Stimulated activated CD8-positive, alpha-beta memory T cell treated with anti-CD3 and anti-CD28 coated beads, Interleukin-4, amount 100 ng/mL, for 24 hours (primary cell): Measurements from ENCODE around the gene GPR162.

Experiments
- DNase-seq: peaks from one replicate; pipeline ENCODE4 v3.0.0-alpha.2; 2020; ENCODE audit warnings: low read depth

GPR162 gene

DNA sequence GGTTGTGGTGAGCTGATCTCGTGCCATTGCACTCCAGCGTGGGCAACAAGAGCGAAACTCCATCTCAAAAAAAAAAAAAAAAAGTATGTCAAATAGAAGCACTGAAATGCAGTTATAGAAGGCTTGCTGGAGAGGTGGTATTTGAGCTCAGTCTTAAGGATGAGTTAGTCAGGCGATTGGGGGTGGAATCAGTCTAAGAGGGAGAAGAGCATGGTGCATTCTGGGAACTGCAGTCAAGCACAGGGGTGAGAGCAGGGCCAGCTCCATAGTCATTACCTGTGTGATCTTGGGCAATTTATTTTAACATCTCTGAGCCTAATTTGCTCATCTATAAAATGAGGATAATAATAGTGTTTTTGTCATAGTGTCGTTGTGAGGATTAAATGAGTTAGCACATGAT, 13.3 kb downstream of the GPR162 start:
- DNase-seq, result no peak

DNA sequence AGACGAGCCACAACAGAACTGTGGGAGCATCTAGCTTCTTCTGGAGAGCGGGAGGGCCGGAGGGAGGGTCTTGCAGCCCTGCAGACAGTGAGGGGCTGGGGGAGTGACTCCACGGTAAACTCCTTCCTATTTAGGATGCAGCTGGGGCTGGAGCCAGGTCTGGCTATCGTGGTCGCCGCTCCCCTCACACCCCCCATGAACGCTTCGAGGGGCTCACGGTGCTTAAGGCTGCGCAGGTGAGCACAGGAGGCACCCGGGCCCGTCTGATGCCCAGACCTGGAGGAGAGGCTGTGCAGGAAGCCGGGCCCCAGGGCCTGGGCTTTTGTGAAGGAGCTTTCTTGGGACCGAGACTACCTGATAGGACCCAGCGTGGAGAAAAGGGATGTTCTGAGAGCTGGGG, 15.2 kb downstream of the GPR162 start:
- DNase-seq, result no peak

DNA sequence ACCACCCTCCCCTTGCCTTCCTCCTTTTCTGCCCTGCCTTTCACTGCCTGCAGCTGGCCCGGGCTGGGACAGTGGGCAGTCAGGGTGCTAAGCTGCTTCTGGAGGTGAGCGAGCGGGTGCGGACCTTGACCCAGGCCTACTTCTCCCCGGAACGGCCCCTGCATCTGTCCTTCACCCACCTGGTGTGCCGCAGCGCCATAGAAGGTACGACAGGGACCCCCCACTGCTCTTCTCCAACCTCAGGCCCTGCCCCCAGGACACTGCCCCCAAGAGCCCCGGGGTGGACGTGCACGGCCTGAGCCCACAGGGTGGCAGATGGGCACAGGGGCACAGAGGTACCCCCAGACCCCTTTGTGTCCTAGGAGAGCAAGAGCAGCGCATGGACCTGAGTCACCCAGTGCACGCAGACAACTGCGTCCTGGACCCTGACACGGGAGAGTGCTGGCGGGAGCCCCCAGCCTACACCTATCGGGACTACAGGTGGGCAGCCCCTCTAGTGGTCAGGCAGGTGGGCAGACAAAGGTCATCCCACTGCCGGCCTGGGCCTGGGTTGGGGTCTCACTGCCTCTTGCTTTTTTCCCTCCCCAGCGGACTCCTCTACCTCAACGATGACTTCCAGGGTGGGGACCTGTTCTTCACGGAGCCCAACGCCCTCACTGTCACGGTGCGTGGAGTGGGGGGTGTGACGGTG, 15.9 kb downstream of the GPR162 start:
- DNase-seq, result no peak

DNA sequence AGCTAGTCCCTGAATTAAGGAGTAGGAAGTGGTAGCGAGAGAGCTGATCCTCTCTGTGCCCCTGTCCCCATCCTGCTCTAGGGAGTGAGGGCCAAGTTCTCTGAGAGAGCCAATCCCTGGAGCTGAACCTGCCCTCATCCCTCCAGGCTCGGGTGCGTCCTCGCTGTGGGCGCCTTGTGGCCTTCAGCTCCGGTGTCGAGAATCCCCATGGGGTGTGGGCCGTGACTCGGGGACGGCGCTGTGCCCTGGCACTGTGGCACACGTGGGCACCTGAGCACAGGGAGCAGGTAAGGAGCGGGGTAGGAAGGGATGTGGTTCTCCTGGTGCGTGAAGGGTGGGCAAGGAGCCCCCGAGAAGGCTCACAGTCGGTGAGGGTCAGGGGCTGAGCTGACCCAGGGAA, 17.2 kb downstream of the GPR162 start:
- no peak for DNase-seq

DNA sequence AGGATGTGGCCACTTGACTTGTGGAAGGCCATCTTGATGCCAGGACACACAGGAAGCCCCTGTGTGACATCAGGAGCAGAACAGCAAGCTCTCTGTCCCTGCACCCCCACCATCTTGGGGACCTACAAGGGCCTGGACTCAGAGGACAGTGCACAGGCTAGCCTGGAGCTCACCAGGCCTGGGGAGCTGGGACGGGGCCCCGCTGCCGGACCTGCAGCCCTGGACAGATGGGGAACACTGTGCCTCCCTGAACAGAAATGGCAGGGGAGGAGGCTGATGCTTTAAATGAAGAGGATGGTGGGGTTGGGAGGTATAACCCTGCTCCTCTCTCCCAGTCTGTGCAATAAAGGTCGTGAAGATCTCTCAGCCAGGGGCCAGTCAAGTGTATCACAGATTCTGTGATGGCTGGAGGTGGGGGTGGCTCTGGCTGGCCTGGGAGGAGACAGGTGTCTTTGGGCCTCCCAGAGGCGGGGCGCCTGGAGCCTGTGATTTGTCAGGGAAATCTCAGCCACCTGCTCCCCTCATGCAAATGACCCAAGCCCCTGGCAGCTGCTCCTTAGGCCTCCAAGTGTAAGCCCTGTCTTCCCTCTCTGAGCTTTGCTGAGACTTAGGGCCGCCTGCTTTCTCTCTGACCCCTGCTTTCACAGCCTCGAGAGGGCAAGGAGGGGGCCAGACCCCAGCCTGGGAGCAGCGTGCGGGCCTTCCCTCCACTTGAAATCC, 18.0 kb downstream of the GPR162 start:
- no peak for DNase-seq

DNA sequence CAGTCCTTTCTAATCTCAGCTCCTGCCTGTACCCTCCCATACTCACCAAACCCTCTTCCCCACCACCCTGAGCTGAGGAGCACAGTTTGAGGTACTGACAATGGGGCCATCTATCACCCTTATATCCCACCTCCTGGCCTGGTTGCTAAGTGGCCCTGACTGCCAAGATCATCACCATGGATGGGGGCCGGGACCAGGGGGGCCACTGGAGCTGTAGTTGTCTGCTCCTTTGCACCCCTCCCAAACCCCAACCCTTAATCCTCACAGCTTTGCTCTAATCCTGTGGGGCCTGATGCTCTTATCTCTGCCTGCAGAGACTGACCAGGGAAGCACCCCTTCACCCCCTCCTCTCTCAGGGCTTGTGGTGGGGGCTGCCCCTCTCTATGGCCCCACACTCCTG, 18.7 kb downstream of the GPR162 start:
- DNase-seq, result no peak

DNA sequence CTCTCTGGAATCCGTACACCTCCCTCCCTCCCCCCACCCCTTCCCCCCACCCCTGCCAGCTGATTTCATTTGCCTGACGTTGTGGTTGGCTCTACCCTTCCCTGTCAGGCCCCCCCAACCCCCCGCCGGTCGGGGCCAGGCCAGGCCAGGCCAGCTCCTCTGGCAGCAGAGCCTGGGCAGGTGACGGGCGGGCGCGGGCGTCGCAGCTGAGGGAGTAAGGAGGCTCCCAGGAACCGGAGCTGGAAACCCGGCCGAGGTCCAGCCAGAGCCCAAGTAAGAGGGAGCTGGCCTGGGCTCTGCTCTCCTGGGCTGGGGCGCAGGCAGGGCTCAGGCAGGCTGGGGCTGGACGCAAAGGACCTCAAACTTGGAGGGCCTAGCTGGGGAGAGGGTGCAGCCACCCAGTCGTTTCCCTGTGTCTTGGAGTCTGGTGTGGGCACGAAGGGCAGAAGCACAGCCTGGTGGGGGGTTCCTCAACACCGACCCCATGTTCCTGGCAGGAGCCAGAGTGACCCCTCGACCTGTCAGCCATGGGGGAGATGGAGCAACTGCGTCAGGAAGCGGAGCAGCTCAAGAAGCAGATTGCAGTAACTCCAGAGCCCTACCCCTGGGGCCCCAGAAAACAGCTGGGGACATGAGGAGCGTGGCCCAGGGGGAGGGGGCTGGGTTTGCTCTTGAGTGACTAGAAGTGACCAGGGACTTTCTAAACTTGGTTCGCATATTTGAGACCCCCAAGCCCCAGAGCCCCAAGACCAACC, 19.3 kb downstream of the GPR162 start, which contains the start of gene GNB3:
Gene GNB3 (plus strand): TSS at position 165 of the 755 bp plus-strand sequence. CDS start 363 bp downstream, at position 528.
- no peak for DNase-seq

DNA sequence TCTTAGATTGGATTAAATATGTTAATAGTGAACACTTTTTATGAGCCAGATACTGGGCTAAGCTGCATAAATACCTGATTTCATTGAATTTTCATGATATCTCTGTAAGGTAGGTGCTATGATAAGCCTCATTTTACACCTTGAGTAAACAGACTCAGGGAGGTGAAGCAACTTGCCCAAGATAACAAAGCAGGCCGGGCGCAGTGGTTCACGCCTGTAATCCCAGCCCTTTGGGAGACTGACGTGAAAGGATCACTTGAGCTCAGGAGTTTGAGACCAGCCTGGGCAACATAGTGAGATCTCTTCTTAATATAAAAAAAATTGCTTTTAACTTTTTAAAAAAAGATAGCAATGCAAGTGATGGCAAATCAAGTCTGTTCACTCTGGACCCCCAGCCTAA, 20.5 kb downstream of the GPR162 start:
- no peak for DNase-seq

DNA sequence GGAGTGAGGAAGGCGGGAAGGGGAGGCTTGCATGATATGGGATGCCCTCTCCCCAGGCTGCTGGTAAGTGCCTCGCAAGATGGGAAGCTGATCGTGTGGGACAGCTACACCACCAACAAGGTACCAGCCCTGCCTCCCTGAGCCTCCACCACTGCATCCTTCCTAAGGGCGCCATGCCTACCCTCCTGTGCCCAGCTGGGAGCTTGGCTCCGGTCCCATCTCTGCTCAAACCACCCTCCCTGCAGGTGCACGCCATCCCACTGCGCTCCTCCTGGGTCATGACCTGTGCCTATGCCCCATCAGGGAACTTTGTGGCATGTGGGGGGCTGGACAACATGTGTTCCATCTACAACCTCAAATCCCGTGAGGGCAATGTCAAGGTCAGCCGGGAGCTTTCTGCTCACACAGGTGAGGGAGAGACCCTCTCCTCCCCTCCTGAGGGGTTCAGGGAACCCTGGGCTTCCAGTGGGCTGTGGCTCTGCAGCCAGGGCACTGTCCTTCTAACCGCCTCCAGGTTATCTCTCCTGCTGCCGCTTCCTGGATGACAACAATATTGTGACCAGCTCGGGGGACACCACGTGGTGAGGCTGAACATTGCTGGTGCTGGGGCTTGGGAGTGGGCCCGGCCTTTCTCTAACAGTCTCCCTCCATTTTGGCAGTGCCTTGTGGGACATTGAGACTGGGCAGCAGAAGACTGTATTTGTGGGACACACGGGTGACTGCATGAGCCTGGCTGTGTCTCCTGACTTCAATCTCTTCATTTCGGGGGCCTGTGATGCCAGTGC, 21.7 kb downstream of the GPR162 start:
- DNase-seq, result no peak

DNA sequence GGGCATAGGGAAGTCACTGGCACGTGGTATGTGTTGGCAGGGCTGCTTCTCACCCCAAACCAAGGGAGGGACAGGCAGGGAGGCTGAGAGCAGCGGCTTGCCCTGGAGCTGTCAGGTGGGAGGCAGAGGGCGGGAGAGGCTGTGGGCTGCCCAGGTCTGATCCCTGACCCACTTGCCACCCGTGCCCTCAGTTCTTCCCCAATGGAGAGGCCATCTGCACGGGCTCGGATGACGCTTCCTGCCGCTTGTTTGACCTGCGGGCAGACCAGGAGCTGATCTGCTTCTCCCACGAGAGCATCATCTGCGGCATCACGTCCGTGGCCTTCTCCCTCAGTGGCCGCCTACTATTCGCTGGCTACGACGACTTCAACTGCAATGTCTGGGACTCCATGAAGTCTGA, 23.8 kb downstream of the GPR162 start:
- no peak for DNase-seq

DNA sequence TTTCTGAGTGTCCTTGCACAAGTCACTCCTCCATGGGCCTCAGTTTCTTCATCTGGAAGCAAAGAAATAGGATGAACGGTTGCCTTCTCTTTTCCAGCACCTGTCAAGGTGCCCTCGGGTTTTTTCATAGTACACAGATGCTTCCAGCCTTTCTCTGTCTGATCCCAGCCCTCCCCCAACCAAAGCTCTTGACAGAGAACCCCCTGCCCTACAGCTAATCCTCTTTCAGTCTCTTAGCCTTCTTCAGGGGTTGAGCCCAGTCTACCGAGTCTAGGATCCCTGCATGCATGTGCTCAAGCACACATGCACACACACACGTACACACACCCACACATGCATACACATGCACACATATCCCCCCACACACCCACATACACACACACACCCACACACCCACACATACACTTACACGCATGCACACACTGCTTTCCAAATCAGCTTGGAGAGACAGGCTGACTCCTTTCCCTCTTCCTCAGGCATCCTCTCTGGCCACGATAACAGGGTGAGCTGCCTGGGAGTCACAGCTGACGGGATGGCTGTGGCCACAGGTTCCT, 24.8 kb downstream of the GPR162 start:
- DNase-seq, result no peak

DNA sequence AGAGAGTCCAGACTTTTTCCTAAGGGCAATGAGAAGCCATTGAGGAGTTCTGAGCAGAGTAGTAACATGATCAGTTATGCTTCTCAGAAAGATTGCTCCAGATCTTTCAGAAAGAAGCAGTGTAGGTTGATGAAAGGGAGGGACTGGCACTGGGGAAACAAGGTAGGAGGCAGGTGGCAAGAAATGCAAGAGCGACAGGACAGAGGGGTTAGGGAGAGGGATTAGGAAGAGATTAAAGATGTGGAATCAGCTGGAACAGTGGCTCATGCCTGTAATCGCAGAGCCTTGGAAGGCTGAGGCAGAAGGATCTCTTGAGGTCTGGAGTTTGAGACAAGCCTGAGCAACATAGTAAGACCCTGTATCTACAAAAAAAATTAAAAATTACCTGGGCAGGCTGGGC, 26.1 kb downstream of the GPR162 start:
- DNase-seq, result no peak

DNA sequence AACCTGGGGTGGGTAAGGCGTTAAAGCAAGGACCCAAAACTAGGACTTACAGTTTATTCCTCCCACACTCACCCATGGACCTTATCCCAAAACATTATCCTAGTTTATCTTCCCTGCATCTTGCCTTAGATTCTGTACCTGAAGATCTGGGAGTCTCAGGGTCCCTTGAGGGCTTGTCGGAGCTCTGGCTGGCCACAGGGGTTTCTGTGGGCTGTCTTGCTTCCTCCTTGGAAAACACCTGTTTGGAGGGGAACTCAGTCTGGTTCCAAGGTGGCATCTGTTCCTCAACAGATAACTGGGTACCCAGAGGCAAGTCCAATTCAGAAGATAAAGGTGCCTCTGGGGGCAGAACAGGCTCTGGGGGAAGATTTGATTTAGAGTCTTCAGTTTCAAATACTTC, 27.8 kb downstream of the GPR162 start:
- no peak for DNase-seq

DNA sequence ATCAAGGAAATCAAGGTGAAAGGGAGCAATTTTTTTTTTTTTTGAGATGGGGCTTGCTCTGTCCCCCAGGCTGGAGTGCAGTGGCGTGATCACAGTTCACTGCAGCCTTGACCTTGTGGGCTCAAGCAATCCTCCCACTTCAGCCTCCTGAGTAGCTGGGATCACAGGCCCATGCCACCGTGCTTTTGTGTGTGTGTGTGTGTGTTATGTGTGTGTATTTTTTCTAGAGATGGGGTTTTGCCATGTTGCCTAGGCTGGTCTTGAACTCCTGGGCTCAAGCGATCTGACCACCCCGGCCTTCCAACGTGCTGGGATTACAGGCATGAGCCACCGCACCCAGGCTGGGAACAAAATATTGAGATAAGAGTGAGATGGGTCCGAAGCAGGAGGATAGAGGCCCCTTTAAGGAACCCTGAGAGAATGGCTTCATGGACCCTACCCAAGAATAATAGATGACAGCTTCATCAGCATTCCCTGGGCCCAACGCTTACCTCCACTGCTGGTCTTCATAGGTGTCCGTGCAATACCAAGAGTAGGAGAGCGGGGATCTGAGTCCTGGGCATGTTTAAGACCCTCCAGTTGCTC, 28.4 kb downstream of the GPR162 start:
- DNase-seq, result no peak

DNA sequence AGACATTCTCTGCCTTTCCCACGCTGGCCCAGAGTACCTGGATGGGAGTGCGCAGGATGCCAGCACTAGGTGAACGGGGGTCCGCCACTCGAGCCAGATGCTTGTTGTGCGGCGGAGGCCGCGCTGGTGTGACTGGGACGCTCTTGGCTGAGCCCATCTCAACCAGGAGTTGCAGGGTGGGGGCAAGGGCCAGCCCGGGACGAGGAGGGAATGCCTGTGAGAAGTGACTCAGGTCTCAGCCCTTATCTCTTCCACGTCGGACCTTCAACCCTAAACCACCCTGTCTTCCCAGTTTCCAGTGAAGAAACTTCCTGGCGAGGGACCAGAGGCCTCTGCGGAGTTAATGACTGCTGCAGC, 29.2 kb downstream of the GPR162 start:
- no peak for DNase-seq

DNA sequence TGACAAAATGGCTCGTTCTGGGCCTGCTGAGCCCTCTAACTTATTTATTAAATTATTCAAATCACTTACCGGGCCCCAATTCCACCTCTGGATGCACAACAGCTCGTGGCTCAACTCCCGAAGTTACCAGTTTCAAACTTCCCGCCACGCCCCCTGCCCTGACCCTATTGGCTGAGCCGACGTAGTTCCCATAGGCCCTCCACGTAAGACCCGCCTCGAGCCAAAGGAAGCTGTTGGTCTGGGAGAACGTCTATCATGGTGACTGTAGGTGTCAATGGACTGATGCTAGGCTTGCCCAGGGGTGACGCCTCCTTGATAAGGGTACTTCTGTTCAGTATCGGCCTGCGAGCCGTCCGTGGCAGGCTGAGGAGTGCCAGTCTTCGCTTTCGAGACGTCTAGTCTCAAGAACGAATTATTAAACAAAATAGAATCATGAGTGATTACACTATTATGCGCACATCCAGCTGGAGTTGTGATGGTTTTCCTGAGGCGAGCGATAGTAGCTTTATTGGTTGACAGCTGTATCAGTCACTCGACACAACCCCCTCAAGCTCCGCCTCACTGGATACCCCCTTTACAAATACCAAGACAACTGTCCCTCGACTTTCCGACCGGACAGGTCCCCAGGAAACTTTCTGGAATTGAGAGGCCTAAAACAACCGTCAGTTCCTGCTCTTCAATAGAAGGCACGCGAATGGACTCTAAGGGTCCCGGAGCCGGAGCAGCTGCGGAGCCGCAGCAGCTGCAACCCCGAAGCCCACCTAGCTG, 29.7 kb downstream of the GPR162 start, which contains the start of gene CDCA3:
Gene CDCA3 (minus strand): TSS at position 134 of the 768 bp plus-strand sequence. CDS start 334 bp downstream, outside the sequence.
- DNase-seq, result peak; percentile 85

DNA sequence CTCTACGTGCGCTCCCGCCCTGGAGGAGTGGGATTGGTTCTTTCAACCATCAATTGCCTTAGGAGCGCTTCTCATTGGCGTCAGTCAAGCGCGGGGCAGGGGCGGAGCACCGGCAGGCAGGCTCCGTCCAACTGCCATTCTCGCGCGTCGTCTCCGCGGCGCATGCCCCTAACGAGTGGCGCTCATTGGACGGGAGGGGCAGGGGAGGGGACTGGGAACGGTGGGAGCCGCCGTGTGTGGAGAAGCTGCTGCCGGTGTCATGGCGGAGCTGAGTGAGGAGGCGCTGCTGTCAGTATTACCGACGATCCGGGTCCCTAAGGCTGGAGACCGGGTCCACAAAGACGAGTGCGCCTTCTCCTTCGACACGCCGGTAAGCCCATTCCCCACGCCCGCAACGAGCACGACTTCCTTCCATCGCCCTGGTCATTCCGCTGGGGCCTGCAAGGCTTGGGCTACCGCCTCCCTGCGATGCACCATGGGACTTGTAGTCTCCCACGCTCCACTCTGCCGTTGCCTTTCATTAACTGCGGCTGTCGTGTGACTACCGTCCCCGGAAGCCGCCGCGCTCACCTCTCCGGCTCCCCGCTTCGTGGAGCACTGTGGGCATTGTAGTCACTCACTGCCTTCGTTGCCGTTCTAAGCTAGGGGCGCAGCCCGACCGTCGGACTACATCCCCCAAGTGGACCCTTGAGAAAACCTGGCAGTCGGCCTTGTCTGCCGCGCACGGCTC, 30.5 kb downstream of the GPR162 start, which contains the start of gene USP5:
Gene USP5 (plus strand): TSS at position 230 of the 730 bp plus-strand sequence. CDS start 30 bp downstream, at position 260.
- DNase-seq, result peak; percentile 97

DNA sequence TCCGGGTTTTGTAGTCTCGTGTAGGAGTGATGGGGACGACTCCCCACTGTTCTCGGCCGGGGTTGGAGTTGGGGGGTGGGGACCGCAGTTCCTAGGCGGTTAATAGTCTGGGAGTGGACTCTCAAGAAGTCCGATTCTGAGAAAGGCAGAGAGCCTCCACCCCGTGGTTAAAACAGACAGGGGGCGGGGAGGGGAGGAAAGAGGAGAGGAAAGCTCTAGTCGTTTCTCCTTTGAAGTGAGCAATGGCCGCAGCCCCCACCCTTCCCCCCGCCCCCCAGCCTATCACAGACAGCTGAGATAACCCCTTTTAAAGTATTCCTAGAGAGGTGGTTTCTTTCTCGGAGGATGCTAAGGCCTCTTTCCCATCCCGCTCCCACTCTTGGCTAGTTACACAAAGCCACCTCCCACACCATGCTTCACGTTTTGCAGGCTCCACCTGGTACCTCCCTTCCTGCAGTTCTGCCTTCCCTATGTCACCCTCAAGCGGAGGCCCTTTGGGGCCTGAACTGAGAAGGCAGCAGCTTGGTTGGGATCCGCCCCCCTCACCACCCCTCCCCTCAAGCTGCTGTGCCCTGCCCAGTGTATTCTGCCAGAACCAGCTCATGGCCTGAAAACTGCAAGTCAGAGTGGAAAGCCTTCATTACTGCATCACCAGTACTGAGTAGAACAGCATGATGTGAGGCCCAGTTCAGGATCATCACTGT, 31.2 kb downstream of the GPR162 start:
- DNase-seq, result no peak

DNA sequence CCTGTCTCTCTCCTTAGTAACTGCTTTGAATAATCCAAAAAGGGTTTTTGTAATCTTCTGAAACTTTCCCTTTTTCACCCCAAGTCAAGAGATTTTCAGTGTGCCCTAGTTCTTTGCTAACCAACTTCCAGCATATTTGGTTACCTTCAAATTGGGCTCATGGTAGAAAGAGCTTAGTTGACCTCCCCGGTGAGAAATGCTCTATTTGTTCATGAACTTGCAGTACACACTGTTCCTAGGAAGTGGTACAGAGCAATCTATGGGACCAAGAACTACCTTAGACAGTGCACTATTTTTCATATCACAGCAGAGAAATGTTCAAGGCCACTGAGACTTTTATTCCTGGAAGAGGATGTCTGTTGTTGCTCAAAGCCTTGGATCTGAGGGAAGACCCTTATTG, 32.0 kb downstream of the GPR162 start:
- no peak for DNase-seq
